Measurements from ENCODE around the gene CA12. TPM values are rescaled to one million over a fixed set of nuclear protein-coding genes. Genes with fewer than 3 reads are reported as not detected.
"Not testable (repeated sequence)": the region's sequence is repeated elsewhere in the genome, so short reads cannot be mapped to it uniquely, and the experiment has no call there.

CA12 gene
- total and polyA plus RNA-seq, 9 of the 15 experiments (the other 6 are each of a cell fraction or from before 2014, with no cell fraction given) = 0.01 to 0.78 (median 0.15) TPM; not detected in 1

DNA sequence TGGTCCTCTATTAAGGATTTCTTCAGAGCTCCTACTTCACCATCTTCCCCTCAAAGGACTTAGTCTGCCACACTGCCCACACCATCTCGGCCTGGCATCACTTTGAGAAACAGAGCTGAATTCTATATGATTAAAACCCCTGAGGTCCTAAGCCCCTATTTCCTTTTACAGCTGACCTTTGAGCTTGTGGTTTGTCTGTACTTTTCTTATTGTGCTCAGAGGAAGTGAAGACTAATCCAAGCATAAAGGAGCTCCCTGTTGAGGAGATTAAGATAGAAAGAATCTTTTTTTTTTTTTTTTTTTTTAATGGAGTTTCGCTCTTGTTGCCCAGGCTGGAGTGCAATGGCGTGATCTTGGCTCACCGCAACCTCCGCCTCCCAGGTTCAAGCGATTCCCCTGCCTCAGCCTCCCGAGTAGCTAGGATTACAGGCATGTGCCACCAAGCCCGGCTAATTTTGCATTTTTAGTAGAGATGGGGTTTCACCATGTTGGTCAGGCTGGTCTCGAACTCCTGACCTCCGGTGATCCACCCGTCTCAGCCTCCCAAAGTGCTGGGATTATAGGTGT lies 38.6 kb downstream of the CA12 start:
- H3K9me1 ChIP-seq (ENCODE audit: control insufficient read depth, insufficient read depth, low read length); in situ Hi-C loops (cut with MboI); ATAC-seq; FAIRE-seq; CTCF ChIA-PET (ENCODE audit: low intra/inter-chr PET ratio); H3K27me3 ChIP-seq (ENCODE audit: control insufficient read depth in 2 of 2, insufficient read depth in 2 of 2, low read length in 2 of 2); H2AFZ ChIP-seq (ENCODE audit: low read depth, low read length); H3K27ac ChIP-seq (ENCODE audit: extremely low read depth, low read depth, low read length); H3K9me3 ChIP-seq (replicated peaks; ENCODE audit: control insufficient read depth, insufficient read depth, low read depth, low read length); H4K20me1 ChIP-seq (replicated peaks; ENCODE audit: control insufficient read depth, insufficient read depth, low read length); H3K79me2 ChIP-seq (ENCODE audit: control insufficient read depth, insufficient read depth, low read length); H3K36me3 ChIP-seq (ENCODE audit: control insufficient read depth, insufficient read depth, low read length); DNase-seq (ENCODE audit: extremely low read depth in 1 of 4, low spot score in 3 of 4); BruUV-seq (replicated peaks); H3K4me2 ChIP-seq (ENCODE audit: insufficient read depth, low read length); H3K4me3 ChIP-seq; H3K9ac ChIP-seq (ENCODE audit: insufficient read depth in 1 of 2, low read depth in 2 of 2, low read length in 2 of 2): not testable (repeated sequence)
- POLR2A ChIA-PET = interaction anchor here (1.0 kb wide), 1 partner anchor 13 kb away, joined by 4 read pairs; no protein-coding TSS in a partner anchor
- WGBS (ENCODE audit: insufficient coverage, low coverage, missing lambda C conversion rate) = 58% methylated on average over 8 of the region's 11 CpGs
- intact Hi-C loops (cut with micrococcal nuclease) = loop anchor here (5.0 kb wide), 1 partner anchor 49 kb away; no protein-coding TSS in a partner anchor
- TF ChIP-seq SPI1 (IDR thresholded peaks at IDR 0.05; ENCODE audit: borderline replicate concordance, low read depth, low read length) (peak; percentile 22; the same call in 1 of the 2 replicates), TCF3 (CRISPR knock-in tag; IDR thresholded peaks at IDR 0.05) (0 out of 2 replicates have a peak, but pooled peaks have one; percentile 13)
- H3K4me1 ChIP-seq (replicated peaks in 1 of 2; ENCODE audit: control insufficient read depth in 2 of 2, insufficient read depth in 2 of 2, low read length in 2 of 2) = peaks cover 11 to 38% of the 10 kb centered on the region in 2 experiments

DNA sequence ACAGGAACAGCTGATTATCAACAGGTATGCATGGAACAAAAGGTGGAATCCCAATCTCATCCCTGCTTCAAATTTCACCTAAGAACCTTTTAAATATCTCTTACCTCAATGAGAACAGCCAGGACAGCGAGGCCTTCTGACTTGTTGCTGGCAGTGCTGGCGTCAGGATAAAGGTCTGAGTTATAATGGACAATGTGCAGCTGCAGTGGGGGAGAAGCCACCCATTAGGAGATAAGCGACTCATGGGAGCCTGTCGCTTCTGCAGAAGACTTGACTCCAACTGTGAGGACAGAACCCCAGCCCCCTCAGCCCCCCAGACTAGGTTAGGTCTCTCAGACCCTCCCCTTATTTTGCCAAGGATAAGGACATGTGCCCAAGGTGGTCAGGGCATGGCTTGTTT lies 39.7 kb downstream of the CA12 start:
- Histone ChIP-seq H2AFZ (ENCODE audit: low read depth, low read length) (peak overlapping the region; percentile 55), H3K4me2 (ENCODE audit: insufficient read depth, low read length) (peak overlapping the region; percentile 43), H3K36me3 (ENCODE audit: control insufficient read depth, insufficient read depth, low read length) (no peaks in the 10 kb centered on the region), H3K27ac (ENCODE audit: extremely low read depth, low read depth, low read length) (no peak overlapping the region), H3K4me1 (replicated peaks in 1 of 2; ENCODE audit: control insufficient read depth in 2 of 2, insufficient read depth in 2 of 2, low read length in 2 of 2) (peaks cover 11 to 38% of the 10 kb centered on the region in 2 experiments), H3K4me3 (no peak overlapping the region), H3K9me1 (ENCODE audit: control insufficient read depth, insufficient read depth, low read length) (no peaks in the 10 kb centered on the region), H3K9ac (ENCODE audit: insufficient read depth in 1 of 2, low read depth in 2 of 2, low read length in 2 of 2) (no peak overlapping the region), H3K79me2 (ENCODE audit: control insufficient read depth, insufficient read depth, low read length) (no peaks in the 10 kb centered on the region), H4K20me1 (replicated peaks; ENCODE audit: control insufficient read depth, insufficient read depth, low read length) (no peaks in the 10 kb centered on the region), H3K9me3 (replicated peaks; ENCODE audit: control insufficient read depth, insufficient read depth, low read depth, low read length) (no peaks in the 10 kb centered on the region), H3K27me3 (ENCODE audit: control insufficient read depth in 2 of 2, insufficient read depth in 2 of 2, low read length in 2 of 2) (no peaks in the 10 kb centered on the region)
- intact Hi-C loops (cut with micrococcal nuclease) (loop anchor here (5.0 kb wide), 1 partner anchor 50 kb away; no protein-coding TSS in a partner anchor), in situ Hi-C loops (cut with MboI) (no loop called here)
- no TSS peak for BruUV-seq (replicated peaks)
- FAIRE-seq (peak; percentile 76), ATAC-seq (peak; percentile 80), DNase-seq (ENCODE audit: extremely low read depth in 1 of 4, low spot score in 3 of 4) (peak in 3 of 4 experiments; percentile 26 to 73 (median 67))
- CTCF ChIA-PET (ENCODE audit: low intra/inter-chr PET ratio) = no interaction called here
- 0% methylated on average over 4 of the region's 4 CpGs for WGBS (ENCODE audit: insufficient coverage, low coverage, missing lambda C conversion rate)
- POLR2A ChIA-PET = interaction anchor here (0.6 to 1.2 kb wide), 4 partner anchors 10 to 1356 kb away, joined by 3 read pairs; no protein-coding TSS in a partner anchor
- TF ChIP-seq, protein P1, sequence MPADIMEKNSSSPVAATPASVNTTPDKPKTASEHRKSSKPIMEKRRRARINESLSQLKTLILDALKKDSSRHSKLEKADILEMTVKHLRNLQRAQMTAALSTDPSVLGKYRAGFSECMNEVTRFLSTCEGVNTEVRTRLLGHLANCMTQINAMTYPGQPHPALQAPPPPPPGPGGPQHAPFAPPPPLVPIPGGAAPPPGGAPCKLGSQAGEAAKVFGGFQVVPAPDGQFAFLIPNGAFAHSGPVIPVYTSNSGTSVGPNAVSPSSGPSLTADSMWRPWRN (IDR thresholded peaks at IDR 0.05; ENCODE audit: low read depth) = no peak
- no peak; the same call in 1 of the 2 replicates for TF ChIP-seq SMAD4 (CRISPR knock-in tag; conservative IDR thresholded peaks at IDR 0.05)
- TF ChIP-seq EWSR1 (IDR thresholded peaks at IDR 0.05; ENCODE audit: borderline replicate concordance, low read depth, partially characterized antibody) = no peak
- TF ChIP-seq LCOR (CRISPR knock-in tag; IDR thresholded peaks at IDR 0.05) = no peak
- TF ChIP-seq TCF3 (CRISPR knock-in tag; IDR thresholded peaks at IDR 0.05) = peak; percentile 77
- TF ChIP-seq MTA2 (IDR thresholded peaks at IDR 0.05; ENCODE audit: low read depth) = peak; percentile 43
- TF ChIP-seq, protein P2, sequence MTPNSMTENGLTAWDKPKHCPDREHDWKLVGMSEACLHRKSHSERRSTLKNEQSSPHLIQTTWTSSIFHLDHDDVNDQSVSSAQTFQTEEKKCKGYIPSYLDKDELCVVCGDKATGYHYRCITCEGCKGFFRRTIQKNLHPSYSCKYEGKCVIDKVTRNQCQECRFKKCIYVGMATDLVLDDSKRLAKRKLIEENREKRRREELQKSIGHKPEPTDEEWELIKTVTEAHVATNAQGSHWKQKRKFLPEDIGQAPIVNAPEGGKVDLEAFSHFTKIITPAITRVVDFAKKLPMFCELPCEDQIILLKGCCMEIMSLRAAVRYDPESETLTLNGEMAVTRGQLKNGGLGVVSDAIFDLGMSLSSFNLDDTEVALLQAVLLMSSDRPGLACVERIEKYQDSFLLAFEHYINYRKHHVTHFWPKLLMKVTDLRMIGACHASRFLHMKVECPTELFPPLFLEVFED (CRISPR knock-in tag; conservative IDR thresholded peaks at IDR 0.05) = no peak
- TF ChIP-seq, protein P3, sequence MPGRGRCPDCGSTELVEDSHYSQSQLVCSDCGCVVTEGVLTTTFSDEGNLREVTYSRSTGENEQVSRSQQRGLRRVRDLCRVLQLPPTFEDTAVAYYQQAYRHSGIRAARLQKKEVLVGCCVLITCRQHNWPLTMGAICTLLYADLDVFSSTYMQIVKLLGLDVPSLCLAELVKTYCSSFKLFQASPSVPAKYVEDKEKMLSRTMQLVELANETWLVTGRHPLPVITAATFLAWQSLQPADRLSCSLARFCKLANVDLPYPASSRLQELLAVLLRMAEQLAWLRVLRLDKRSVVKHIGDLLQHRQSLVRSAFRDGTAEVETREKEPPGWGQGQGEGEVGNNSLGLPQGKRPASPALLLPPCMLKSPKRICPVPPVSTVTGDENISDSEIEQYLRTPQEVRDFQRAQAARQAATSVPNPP (IDR thresholded peaks at IDR 0.05; ENCODE audit: borderline replicate concordance, insufficient read depth, insufficient read length) = no peak
- peak; percentile 15; the same call in 1 of the 2 replicates for TF ChIP-seq EP300 (IDR thresholded peaks at IDR 0.05; ENCODE audit: low read length)
